CD4-positive, alpha-beta T cell treated with Interleukin-6 at 100 ng/mL for 8 hours (primary cell): ENCODE measurements around the gene CFAP221.
"Not testable (repeated sequence)": the region's sequence is repeated elsewhere in the genome, so short reads cannot be mapped to it uniquely, and the experiment has no call there.

Source experiments
- DNase-seq: peaks from one replicate; pipeline ENCODE4 v3.0.0-alpha.2; 2020; ENCODE audit warnings: mixed read lengths, low spot score

CFAP221 gene

GRCh38 chr2:119590873-119591272 lies 46.6 kb downstream of the CFAP221 start:
- DNase-seq, result no peak

GRCh38 chr2:119591523-119591922 lies 47.3 kb downstream of the CFAP221 start:
- no peak for DNase-seq

- no peak for DNase-seq
Observed at GRCh38 chr2:119592436-119592835, 48.2 kb downstream of the CFAP221 start.

DNA sequence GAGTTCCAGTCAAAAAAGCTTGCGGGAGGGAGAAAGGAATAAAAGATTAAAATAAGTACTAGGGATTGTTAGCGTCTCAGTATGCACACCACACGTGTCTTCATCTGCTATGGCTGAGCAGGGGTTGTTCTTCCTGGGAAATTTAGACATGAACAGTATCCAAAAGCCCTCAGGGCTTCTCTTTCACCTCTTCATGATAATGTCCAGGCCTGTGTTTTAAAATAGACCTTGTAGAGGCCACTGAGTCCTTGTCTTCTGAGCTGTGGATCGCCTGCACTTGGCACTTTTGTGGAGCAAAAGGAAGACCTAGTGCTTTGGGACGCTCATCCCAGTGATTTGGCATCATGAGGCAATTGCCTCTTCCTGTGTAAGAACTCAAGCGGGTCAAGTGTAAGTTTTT lies 52.4 kb downstream of the CFAP221 start:
- DNase-seq, result no peak

GRCh38 chr2:119598596-119599263 lies 54.5 kb downstream of the CFAP221 start:
- DNase-seq, result no peak

- DNase-seq, result no peak
Observed at GRCh38 chr2:119599384-119599783, 55.1 kb downstream of the CFAP221 start.

DNA sequence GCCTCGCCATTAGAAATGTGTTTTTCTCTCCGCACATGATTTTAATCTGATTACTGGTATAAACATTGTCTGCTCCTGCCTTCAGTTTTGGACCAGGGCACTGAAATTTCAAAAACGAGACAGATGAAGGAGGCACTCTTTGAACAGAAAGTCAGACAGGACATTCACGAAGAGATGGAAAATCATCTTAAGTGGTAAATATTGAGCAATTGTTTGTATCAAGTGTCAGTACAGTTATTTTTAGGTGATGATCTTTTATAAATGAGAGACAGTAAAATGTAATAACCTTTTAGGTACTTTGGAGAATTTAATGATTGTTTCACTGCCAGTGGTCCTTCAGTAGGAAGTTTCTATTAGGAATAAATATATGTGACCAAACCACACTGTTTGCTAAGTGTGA lies 60.8 kb downstream of the CFAP221 start:
- DNase-seq, result no peak

- DNase-seq, result no peak
Observed at GRCh38 chr2:119606674-119607073, 62.4 kb downstream of the CFAP221 start.

GRCh38 chr2:119608553-119608952 lies 64.3 kb downstream of the CFAP221 start:
- DNase-seq, result no peak

DNA sequence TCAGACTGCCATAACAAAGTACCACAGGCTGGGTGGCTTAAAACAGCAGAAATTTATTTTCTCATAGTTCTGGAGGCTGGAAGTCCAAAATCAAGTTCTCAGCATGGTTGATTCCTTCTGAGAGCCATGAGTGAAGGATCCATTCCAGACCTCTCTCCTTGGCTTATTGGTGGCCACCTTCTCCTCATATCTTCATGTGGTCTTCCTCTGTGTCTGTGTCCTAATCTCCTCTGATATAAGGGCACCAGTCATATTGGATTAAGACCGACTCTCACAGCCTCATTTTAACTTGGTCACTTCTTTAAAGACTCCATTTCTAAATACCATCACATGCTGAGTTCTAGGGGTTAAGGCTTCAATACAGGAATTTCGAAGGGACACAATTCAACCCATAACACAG lies 65.1 kb downstream of the CFAP221 start:
- DNase-seq, result no peak

DNA sequence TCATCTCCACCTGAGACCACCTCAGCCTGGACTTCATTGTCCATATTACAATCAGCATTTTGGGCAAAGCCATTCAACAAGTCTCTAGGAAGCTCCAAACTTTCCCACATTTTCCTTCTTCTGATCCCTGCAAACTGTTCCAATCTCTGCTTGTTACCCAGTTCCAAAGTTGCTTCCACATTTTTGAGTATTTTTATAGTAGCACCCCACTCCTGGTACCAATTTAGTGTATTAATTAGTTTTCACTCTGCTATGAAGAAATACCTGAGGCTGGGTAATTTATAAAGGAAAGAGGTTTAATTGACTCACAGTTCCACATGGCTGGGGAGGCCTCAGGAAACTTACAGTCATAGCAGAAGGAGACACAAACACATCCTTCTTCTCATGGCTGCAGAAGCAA lies 69.9 kb downstream of the CFAP221 start:
- not testable (repeated sequence) for DNase-seq

DNA sequence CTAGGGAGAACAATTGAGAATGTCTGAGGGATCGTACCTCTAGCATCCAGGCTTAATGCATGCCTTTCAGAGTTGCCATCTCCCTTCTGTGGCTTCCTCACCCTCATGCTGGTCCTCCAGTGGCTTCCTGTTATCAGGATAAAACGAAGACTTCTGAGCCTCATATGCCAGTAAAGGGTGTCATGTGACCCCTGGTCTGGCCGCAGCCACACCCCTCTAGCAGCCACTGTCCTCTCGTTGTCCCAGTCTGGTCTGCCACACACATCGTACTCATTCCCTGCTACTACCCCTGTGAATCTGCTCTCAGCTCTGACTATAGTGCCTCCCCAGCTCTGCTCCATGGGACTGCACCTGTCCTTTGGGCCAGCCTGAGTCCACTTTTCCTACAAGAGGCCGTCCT lies 72.2 kb downstream of the CFAP221 start:
- DNase-seq, result no peak

- no peak for DNase-seq
Observed at GRCh38 chr2:119617455-119617854, 73.2 kb downstream of the CFAP221 start.

DNA sequence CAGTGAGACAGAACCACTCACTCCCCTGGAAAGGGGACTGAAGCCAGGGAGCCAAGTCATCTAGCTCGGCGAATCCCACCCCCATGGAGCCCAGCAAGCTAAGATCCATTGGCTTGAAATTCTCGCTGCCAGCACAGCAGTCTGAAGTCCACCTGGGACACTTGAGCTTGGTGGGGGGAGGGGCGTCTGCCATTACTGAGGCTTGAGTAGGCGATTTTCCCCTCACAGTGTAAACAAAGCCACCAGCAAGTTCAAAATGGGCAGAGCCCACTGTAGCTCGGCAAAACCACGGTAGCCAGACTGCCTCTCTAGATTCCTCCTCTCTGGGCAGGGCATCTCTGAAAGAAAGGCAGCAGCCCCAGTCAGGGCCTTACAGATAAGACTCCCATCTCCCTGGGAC lies 74.5 kb downstream of the CFAP221 start:
- DNase-seq, result not testable (repeated sequence)

DNA sequence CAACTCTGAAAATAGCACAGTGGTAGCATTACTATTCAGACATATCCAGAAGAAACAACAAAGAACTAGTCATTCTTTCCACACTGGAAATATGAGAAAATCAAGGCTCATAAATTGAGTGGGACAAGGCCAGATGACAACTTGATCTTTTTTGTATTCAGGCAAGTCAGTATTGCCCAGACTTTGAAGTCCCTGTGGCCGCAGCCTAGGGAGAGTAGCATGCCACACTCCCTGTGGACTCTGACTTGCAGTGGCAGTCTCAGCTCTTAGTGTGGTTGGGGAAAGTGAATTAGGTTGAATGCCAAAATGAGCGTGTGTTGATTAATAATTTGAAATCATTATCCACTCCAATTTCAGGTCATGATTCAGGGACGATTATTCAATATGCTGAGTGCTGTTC lies 81.0 kb downstream of the CFAP221 start:
- DNase-seq, result no peak

- no peak for DNase-seq
Observed at GRCh38 chr2:119629323-119629825, 85.1 kb downstream of the CFAP221 start.

- no peak for DNase-seq
Observed at GRCh38 chr2:119630121-119630520, 85.9 kb downstream of the CFAP221 start.

GRCh38 chr2:119637371-119637770 lies 93.1 kb downstream of the CFAP221 start:
- no peak for DNase-seq

- no peak for DNase-seq
Observed at GRCh38 chr2:119638246-119638645, 94.0 kb downstream of the CFAP221 start.

DNA sequence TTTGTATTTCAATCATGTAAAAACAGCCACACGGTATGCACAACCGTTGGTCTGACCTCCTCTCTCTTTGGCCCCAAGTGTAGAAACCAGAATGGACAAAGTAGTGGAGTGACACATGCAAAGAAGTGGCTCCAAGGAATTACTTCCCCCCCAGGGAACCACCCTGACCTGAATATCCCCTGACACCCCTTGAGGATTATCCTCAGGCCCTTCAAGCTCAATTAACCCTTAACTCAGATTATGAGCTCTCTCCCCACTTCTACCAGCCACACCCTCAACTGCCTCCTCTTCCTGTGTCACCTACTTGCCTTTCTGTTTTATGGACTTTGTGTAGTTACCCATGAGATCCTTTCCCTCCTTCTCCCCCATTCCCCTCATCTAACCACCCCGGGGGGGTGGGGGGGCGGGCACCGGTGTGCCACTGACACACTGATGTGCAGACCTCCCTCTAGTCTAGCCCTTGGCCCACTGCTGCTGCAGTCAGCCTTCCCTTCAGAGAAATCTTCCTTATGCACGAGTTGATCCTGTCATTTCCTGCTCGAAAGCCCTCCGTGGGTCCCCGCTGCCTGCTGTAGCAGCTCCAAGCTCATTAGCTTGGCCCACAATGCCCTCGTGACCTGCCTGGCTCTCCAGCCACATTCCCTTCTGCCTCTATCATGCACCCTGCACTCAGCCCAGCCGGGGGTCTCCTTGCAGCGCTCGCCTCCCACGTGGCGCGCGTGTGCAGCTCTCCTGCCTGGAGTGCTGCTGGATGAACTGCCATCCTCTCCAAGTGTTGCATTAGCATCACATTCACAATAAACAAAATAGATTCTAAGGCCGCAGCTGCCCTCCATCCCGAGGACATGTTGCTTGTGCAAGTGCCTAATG lies 94.7 kb downstream of the CFAP221 start:
- no peak for DNase-seq

- peak; percentile 68 for DNase-seq
Observed at GRCh38 chr2:119641562-119642258, 97.5 kb downstream of the CFAP221 start.

GRCh38 chr2:119644186-119644585 lies 99.9 kb downstream of the CFAP221 start:
- DNase-seq, result no peak
